Cardiac septum (tissue), 1 donor: ENCODE measurements around the gene TMOD1. TPM values are rescaled to one million over a fixed set of nuclear protein-coding genes. Genes with fewer than 3 reads are reported as not detected.

Source experiments
- DNase-seq: peaks from one replicate; pipeline ENCODE4 v3.0.0-alpha.2; 2020; ENCODE audit warnings: low spot score
- intact Hi-C: fragments of 100-400 bp; cut with DNase I; formaldehyde crosslinking; loops from one replicate; pipeline ENCODE4 v1.14.0; 2022
- total RNA-seq: library from RNA; stranded (reverse); fragmentation: NEBNext Ultra II Directional; extraction: Animal tissue kit (Norgen Biotek cat#: 25700); gene quantifications from one replicate; pipeline ENCODE4 v1.2.1, GENCODE V29; 2021
- donor health status: DM: no; HTN: no; CAD: no.

Gene TMOD1
- total RNA-seq, 1 donor from 2014 or later: 151 TPM

- intact Hi-C loops: loop anchor here (5.0 kb wide), 1 partner anchor 50 kb away; no protein-coding TSS in a partner anchor
These were observed 10.4 kb downstream of the TMOD1 start for GRCh38 chr9:97511655-97512427.

GRCh38 chr9:97512966-97513560 is 11.6 kb downstream of the TMOD1 start:
- no peak for DNase-seq
- intact Hi-C loops: loop anchor here (5.0 kb wide), 1 partner anchor 49 kb away; no protein-coding TSS in a partner anchor

More at GRCh38 chr9:97511655-97512427, 10.4 kb downstream of the TMOD1 start:
- no peak for DNase-seq

- intact Hi-C loops: loop anchor here (5.0 kb wide), 1 partner anchor 48 kb away; no protein-coding TSS in a partner anchor
- DNase-seq: no peak
These were observed 13.1 kb downstream of the TMOD1 start for GRCh38 chr9:97514531-97514930.

- intact Hi-C loops: no loop called here
These were observed 14.2 kb downstream of the TMOD1 start for GRCh38 chr9:97515662-97516061.

GRCh38 chr9:97516111-97516510 is 14.6 kb downstream of the TMOD1 start:
- intact Hi-C loops: no loop called here

More at GRCh38 chr9:97515662-97516061, 14.2 kb downstream of the TMOD1 start:
- DNase-seq: no peak

GRCh38 chr9:97517331-97518089 is 16.0 kb downstream of the TMOD1 start:
- intact Hi-C loops: no loop called here
- DNase-seq: no peak

More at GRCh38 chr9:97516111-97516510, 14.6 kb downstream of the TMOD1 start:
- DNase-seq: no peak

GRCh38 chr9:97518166-97518908 is 16.9 kb downstream of the TMOD1 start:
- intact Hi-C loops: no loop called here

GRCh38 chr9:97518909-97519307 is 17.4 kb downstream of the TMOD1 start:
- no peak for DNase-seq
- intact Hi-C loops: no loop called here

More at GRCh38 chr9:97518166-97518908, 16.9 kb downstream of the TMOD1 start:
- DNase-seq: no peak

- intact Hi-C loops: no loop called here
- DNase-seq: no peak
These were observed 18.0 kb downstream of the TMOD1 start for GRCh38 chr9:97519441-97519970.

- DNase-seq: no peak
- intact Hi-C loops: no loop called here
These were observed 20.3 kb downstream of the TMOD1 start for GRCh38 chr9:97521576-97522333.

GRCh38 chr9:97524424-97524823 is 23.0 kb downstream of the TMOD1 start:
- no peak for DNase-seq
- intact Hi-C loops: no loop called here

- no peak for DNase-seq
- intact Hi-C loops: no loop called here
These were observed 24.0 kb downstream of the TMOD1 start for GRCh38 chr9:97525451-97525850.

GRCh38 chr9:97526895-97527575 is 25.6 kb downstream of the TMOD1 start:
- intact Hi-C loops: no loop called here
- no peak for DNase-seq

- DNase-seq: no peak
- intact Hi-C loops: loop anchor here (2.0 kb wide), 2 partner anchors 25 to 29 kb away; no protein-coding TSS in a partner anchor
These were observed 26.4 kb downstream of the TMOD1 start for GRCh38 chr9:97527626-97528528.

- no peak for DNase-seq
- intact Hi-C loops: loop anchor here (2.0 kb wide), 2 partner anchors 26 to 28 kb away; no protein-coding TSS in a partner anchor
These were observed 27.2 kb downstream of the TMOD1 start for GRCh38 chr9:97528529-97529230.
